Measurements from ENCODE around the gene FBP1.

The FBP1 gene

GRCh38 chr9:94656200-94656599 lies 16.9 kb upstream of the FBP1 start:
- no peak for DNase-seq (ENCODE audit: low spot score)

GRCh38 chr9:94655739-94656138 lies 16.4 kb upstream of the FBP1 start:
- DNase-seq (ENCODE audit: low spot score): no peak

- DNase-seq (ENCODE audit: low spot score): no peak
Observed at GRCh38 chr9:94654165-94654894, 15.0 kb upstream of the FBP1 start.

- DNase-seq (ENCODE audit: low spot score): no peak
Observed at GRCh38 chr9:94650949-94651348, 11.6 kb upstream of the FBP1 start.

GRCh38 chr9:94649100-94649819 lies 9.9 kb upstream of the FBP1 start:
- no peak for DNase-seq (ENCODE audit: low spot score)

- DNase-seq (ENCODE audit: low spot score): no peak
Observed at GRCh38 chr9:94648185-94648584, 8.9 kb upstream of the FBP1 start.

GRCh38 chr9:94645901-94646300 lies 6.6 kb upstream of the FBP1 start:
- DNase-seq (ENCODE audit: low spot score): no peak

- no peak for DNase-seq (ENCODE audit: low spot score)
Observed at GRCh38 chr9:94644543-94644942, 5.2 kb upstream of the FBP1 start.

GRCh38 chr9:94643741-94644140 lies 4.4 kb upstream of the FBP1 start:
- no peak for DNase-seq (ENCODE audit: low spot score)

- DNase-seq (ENCODE audit: low spot score): no peak
Observed at GRCh38 chr9:94643176-94643575, 3.9 kb upstream of the FBP1 start.

GRCh38 chr9:94642501-94642900 lies 3.2 kb upstream of the FBP1 start:
- no peak for DNase-seq (ENCODE audit: low spot score)

GRCh38 chr9:94639999-94640376 lies 670 bp upstream of the FBP1 start:
- DNase-seq (ENCODE audit: low spot score): no peak

- DNase-seq (ENCODE audit: low spot score): no peak
Observed at GRCh38 chr9:94638335-94639060, 820 bp downstream of the FBP1 start.

- no peak for DNase-seq (ENCODE audit: low spot score)
Observed at GRCh38 chr9:94632737-94633136, 6.6 kb downstream of the FBP1 start.

- DNase-seq (ENCODE audit: low spot score): no peak
Observed at GRCh38 chr9:94631599-94631998, 7.7 kb downstream of the FBP1 start.

GRCh38 chr9:94630833-94631232 lies 8.5 kb downstream of the FBP1 start:
- no peak for DNase-seq (ENCODE audit: low spot score)

- DNase-seq (ENCODE audit: low spot score): no peak
Observed at GRCh38 chr9:94630281-94630680, 9.0 kb downstream of the FBP1 start.

- DNase-seq (ENCODE audit: low spot score): no peak
Observed at GRCh38 chr9:94627287-94627686, 12.0 kb downstream of the FBP1 start.

GRCh38 chr9:94625835-94626234 lies 13.5 kb downstream of the FBP1 start:
- DNase-seq (ENCODE audit: low spot score): no peak

- no peak for DNase-seq (ENCODE audit: low spot score)
Observed at GRCh38 chr9:94624629-94625028, 14.7 kb downstream of the FBP1 start.

GRCh38 chr9:94623253-94623652 lies 16.1 kb downstream of the FBP1 start:
- DNase-seq (ENCODE audit: low spot score): peak; percentile 51

- DNase-seq (ENCODE audit: low spot score): no peak
Observed at GRCh38 chr9:94622087-94622800, 17.1 kb downstream of the FBP1 start.
